HG03039 (cell line): ENCODE data around the gene MRPL23.
"Not testable (repeated sequence)": the region's sequence is repeated elsewhere in the genome, so short reads cannot be mapped to it uniquely, and the experiment has no call there.

Experiments
- ATAC-seq: cut with Tn5 transposase; IDR thresholded peaks from one replicate; pipeline ENCODE4 v1.9.1; 2021; ENCODE audit warnings: mild to moderate bottlenecking, moderate library complexity; ENCODE audit not compliant: unreplicated experiment

Gene MRPL23

GRCh38 chr11:1932681-1933080 is 14.5 kb upstream of the MRPL23 start:
- ATAC-seq, result no peak

GRCh38 chr11:1933416-1934334 is 13.5 kb upstream of the MRPL23 start:
- ATAC-seq, result no peak

GRCh38 chr11:1934335-1935155 is 12.6 kb upstream of the MRPL23 start:
- no peak for ATAC-seq

- no peak for ATAC-seq
Observed at GRCh38 chr11:1935156-1936071, 11.7 kb upstream of the MRPL23 start.

- no peak for ATAC-seq
Observed at GRCh38 chr11:1936072-1936780, 10.9 kb upstream of the MRPL23 start.

- no peak for ATAC-seq
Observed at GRCh38 chr11:1936781-1937615, 10.1 kb upstream of the MRPL23 start.

GRCh38 chr11:1937616-1938342 is 9.4 kb upstream of the MRPL23 start:
- no peak for ATAC-seq

GRCh38 chr11:1938343-1939005 is 8.7 kb upstream of the MRPL23 start:
- no peak for ATAC-seq

GRCh38 chr11:1939006-1939625 is 8.0 kb upstream of the MRPL23 start:
- no peak for ATAC-seq

- not testable (repeated sequence) for ATAC-seq
Observed at GRCh38 chr11:1939788-1940187, 7.3 kb upstream of the MRPL23 start.

- no peak for ATAC-seq
Observed at GRCh38 chr11:1942558-1943260, 4.4 kb upstream of the MRPL23 start.

- ATAC-seq, result no peak
Observed at GRCh38 chr11:1943576-1943975, 3.6 kb upstream of the MRPL23 start.

- no peak for ATAC-seq
Observed at GRCh38 chr11:1943977-1944376, 3.2 kb upstream of the MRPL23 start.

- ATAC-seq, result peak; percentile 16
Observed at GRCh38 chr11:1947592-1948237, 583 bp downstream of the MRPL23 start.

GRCh38 chr11:1948389-1948788 is 1.3 kb downstream of the MRPL23 start:
- no peak for ATAC-seq

- ATAC-seq, result no peak
Observed at GRCh38 chr11:1949302-1949701, 2.2 kb downstream of the MRPL23 start.

- ATAC-seq, result no peak
Observed at GRCh38 chr11:1949922-1950321, 2.8 kb downstream of the MRPL23 start.
